K562 (cell line): ENCODE measurements around the gene KCNK1. TPM values are rescaled to one million over a fixed set of nuclear protein-coding genes. Genes with fewer than 3 reads are reported as not detected.

Source experiments
- BCL6 ChIP-seq: fragments of 250-450 bp; sonication (Bioruptor Pico); IDR thresholded peaks from 2 replicates; pipeline ENCODE4 v1.4.0; 2020
- CBX2 ChIP-seq: fragments of 200-600 bp; sonication (generic); IDR thresholded peaks from one replicate; pipeline ENCODE4 v1.6.1; 2012; ENCODE audit warnings: mild to moderate bottlenecking, low read length, inconsistent platforms; ENCODE audit not compliant: insufficient read depth, poor library complexity, severe bottlenecking
- GTF2A2 ChIP-seq: IDR thresholded peaks from 2 replicates; pipeline ENCODE4 v1.6.1; 2016; ENCODE audit warnings: mild to moderate bottlenecking, missing genetic modification characterization, missing compliant biosample characterization
- HNRNPH1 ChIP-seq: fragments of 200-400 bp; formaldehyde crosslinking; optimal IDR thresholded peaks from 2 replicates; pipeline ENCODE3; 2017; ENCODE audit warnings: low read depth, mild to moderate bottlenecking, low read length, moderate library complexity
- IRF2 ChIP-seq: sonication (generic); formaldehyde crosslinking; IDR thresholded peaks from 2 replicates; pipeline ENCODE4 v1.8.1; 2022; ENCODE audit warnings: mild to moderate bottlenecking, missing genetic modification reagents
- NEUROD1 ChIP-seq: fragments of 150-350 bp; IDR thresholded peaks from 2 replicates; pipeline ENCODE4 v1.6.1; 2014; ENCODE audit warnings: borderline replicate concordance, low read length, low read depth; ENCODE audit not compliant: partially characterized antibody
- NR1H2 ChIP-seq: sonication (generic); formaldehyde crosslinking; IDR thresholded peaks from 2 replicates; pipeline ENCODE4 v1.4.0; 2020; ENCODE audit warnings: mild to moderate bottlenecking, missing genetic modification reagents
- NR4A1 ChIP-seq, 2 experiments: fragments of 250-450 bp in 1 of 2; fragments of 450-650 bp in 1 of 2; sonication (Bioruptor Pico) in 1 of 2; IDR thresholded peaks; 2 replicates each; pipeline versions ENCODE4 v1.4.0 to v1.6.1; 2016 to 2020; ENCODE audit warnings: mild to moderate bottlenecking in 2 of 2, missing compliant biosample characterization in 1 of 2, missing genetic modification characterization in 1 of 2, moderate library complexity in 1 of 2
- SMAD4 ChIP-seq: fragments of 250-450 bp; sonication (Bioruptor Pico); conservative IDR thresholded peaks from 2 replicates; pipeline ENCODE4 v1.8.0; 2021; ENCODE audit warnings: inconsistent platforms, mild to moderate bottlenecking, moderate library complexity
- SREBF2 ChIP-seq: sonication (generic); formaldehyde crosslinking; IDR thresholded peaks from 2 replicates; pipeline ENCODE4 v1.4.0; 2020; ENCODE audit warnings: mild to moderate bottlenecking, missing genetic modification reagents
- TCF3 ChIP-seq: sonication (generic); formaldehyde crosslinking; IDR thresholded peaks from 2 replicates; pipeline ENCODE4 v1.4.0; 2020; ENCODE audit warnings: mild to moderate bottlenecking, missing genetic modification reagents
- ZKSCAN8 ChIP-seq: fragments of 200-800 bp; sonication (Bioruptor generic); IDR thresholded peaks from 2 replicates; pipeline ENCODE4 v1.6.1; 2016; ENCODE audit warnings: missing genetic modification characterization, missing compliant biosample characterization
- ZNF174 ChIP-seq: fragments of 250-450 bp; sonication (Bioruptor Pico); IDR thresholded peaks from 2 replicates; pipeline ENCODE4 v1.4.0; 2020; ENCODE audit warnings: mild to moderate bottlenecking
- ZNF444 ChIP-seq: fragments of 250-450 bp; sonication (Bioruptor Pico); IDR thresholded peaks from 2 replicates; pipeline ENCODE4 v1.4.0; 2020; ENCODE audit warnings: mild to moderate bottlenecking, moderate library complexity
- ZNF780A ChIP-seq: fragments of 250-450 bp; sonication (Bioruptor Pico); IDR thresholded peaks from 2 replicates; pipeline ENCODE4 v1.5.0; 2021; ENCODE audit warnings: mild to moderate bottlenecking
- polyA plus RNA-seq, 8 experiments: library from polyadenylated mRNA; depleted of rRNA in 4 of 8; stranded (reverse) in 5 of 8; unstranded in 3 of 8; fragments of >200 nt; fragmentation: Nextera tagmentation in 2 of 8; fragmentation: Illumina TruSeq in 1 of 8; extraction: Ambion mirVana in 2 of 8; extraction: Trizol in 1 of 8; gene quantifications; 2 replicates each; pipeline versions ENCODE4 v1.2.1 to v1.2.3, GENCODE V29; 2011 to 2014; ENCODE audit warnings: inconsistent platforms in 1 of 8, missing spikeins in 1 of 8
- total RNA-seq, 7 experiments: library from RNA; depleted of rRNA in 6 of 7; stranded (reverse); fragments of >200 nt in 6 of 7; fragmentation: Illumina TruSeq in 2 of 7; extraction: Trizol in 2 of 7; gene quantifications; 2 replicates each; pipeline versions ENCODE4 v1.2.1 to v1.2.3, GENCODE V29; 2011 to 2021; ENCODE audit warnings: low replicate concordance in 1 of 7
- TF ChIP-seq, protein P1 (sequence below): fragments of 250-450 bp; sonication (Bioruptor Pico); IDR thresholded peaks from 2 replicates; pipeline ENCODE4 v1.8.0; 2021; ENCODE audit warnings: moderate library complexity, mild to moderate bottlenecking, inconsistent platforms
- TF ChIP-seq, protein P2 (sequence below): fragments of 450-650 bp; formaldehyde crosslinking; IDR thresholded peaks from 2 replicates; pipeline ENCODE4 v1.4.0; 2022; ENCODE audit warnings: mild to moderate bottlenecking, moderate library complexity
- TF ChIP-seq, protein P3 (sequence below): fragments of 450-650 bp; IDR thresholded peaks from 2 replicates; pipeline ENCODE4 v1.7.0; 2016; ENCODE audit warnings: borderline replicate concordance
- TF ChIP-seq, protein P4 (sequence below): fragments of 450-650 bp; IDR thresholded peaks from 2 replicates; pipeline ENCODE4 v1.6.1; 2016; ENCODE audit warnings: mild to moderate bottlenecking
- TF ChIP-seq, protein P5 (sequence below): fragments of 150-350 bp; conservative IDR thresholded peaks from 2 replicates; pipeline ENCODE4 v1.6.1; 2014; ENCODE audit warnings: low read length

The KCNK1 gene
- total and polyA plus RNA-seq, 9 of the 15 experiments (the other 6 are each of a cell fraction or from before 2014, with no cell fraction given) = 3.1 to 22.7 (median 6.0) TPM

DNA sequence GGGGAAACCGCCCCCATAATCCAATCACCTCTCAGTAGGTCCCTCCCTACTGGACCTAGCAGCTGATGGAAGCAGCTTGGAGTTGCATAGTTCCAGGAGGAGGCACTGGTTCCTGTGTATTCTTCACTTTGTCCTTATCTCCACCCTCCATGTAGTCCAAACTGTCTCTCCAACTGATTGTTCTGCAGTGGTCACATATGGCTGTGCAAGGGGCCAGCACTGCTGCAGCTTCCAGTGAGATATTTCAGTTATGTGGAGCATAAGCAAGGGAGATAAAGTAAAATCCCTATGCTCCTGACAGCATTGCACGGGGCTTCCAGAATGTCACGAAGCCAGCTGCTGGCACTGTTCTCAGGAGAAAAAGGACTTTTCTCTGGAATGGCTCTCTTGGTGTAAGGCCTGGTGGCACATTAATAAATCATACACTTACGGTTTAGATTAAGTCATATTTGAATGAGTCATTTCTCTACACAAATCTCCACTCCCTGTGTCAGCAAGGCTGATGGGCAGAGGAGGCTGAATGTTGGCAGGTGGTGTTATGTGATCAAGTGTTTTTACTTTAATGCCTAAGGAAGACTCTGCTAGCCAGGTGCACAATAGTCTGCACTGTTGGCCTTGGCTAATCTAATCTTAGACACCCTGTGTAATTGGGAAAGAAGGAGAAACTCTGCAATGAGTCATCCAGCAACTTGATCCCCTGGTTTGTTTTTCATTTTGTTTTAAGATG lies 93.4 kb downstream of the KCNK1 start (continued):
- peak; percentile 92 for TF ChIP-seq TCF3 (CRISPR knock-in tag)
- TF ChIP-seq NR1H2 (CRISPR knock-in tag) = no peak
- peak; percentile 65 for TF ChIP-seq SMAD4 (CRISPR knock-in tag)
- no peak for TF ChIP-seq GTF2A2 (tag)
- TF ChIP-seq, protein P1, sequence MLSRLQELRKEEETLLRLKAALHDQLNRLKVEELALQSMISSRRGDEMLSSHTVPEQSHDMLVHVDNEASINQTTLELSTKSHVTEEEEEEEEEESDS = no peak
- TF ChIP-seq, protein P2, sequence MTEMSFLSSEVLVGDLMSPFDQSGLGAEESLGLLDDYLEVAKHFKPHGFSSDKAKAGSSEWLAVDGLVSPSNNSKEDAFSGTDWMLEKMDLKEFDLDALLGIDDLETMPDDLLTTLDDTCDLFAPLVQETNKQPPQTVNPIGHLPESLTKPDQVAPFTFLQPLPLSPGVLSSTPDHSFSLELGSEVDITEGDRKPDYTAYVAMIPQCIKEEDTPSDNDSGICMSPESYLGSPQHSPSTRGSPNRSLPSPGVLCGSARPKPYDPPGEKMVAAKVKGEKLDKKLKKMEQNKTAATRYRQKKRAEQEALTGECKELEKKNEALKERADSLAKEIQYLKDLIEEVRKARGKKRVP (CRISPR knock-in tag) = no peak
- no peak for TF ChIP-seq IRF2 (CRISPR knock-in tag)
- TF ChIP-seq, protein P3, sequence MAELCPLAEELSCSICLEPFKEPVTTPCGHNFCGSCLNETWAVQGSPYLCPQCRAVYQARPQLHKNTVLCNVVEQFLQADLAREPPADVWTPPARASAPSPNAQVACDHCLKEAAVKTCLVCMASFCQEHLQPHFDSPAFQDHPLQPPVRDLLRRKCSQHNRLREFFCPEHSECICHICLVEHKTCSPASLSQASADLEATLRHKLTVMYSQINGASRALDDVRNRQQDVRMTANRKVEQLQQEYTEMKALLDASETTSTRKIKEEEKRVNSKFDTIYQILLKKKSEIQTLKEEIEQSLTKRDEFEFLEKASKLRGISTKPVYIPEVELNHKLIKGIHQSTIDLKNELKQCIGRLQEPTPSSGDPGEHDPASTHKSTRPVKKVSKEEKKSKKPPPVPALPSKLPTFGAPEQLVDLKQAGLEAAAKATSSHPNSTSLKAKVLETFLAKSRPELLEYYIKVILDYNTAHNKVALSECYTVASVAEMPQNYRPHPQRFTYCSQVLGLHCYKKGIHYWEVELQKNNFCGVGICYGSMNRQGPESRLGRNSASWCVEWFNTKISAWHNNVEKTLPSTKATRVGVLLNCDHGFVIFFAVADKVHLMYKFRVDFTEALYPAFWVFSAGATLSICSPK = no peak
- TF ChIP-seq NEUROD1 = no peak
- TF ChIP-seq HNRNPH1 = no peak
- no peak for TF ChIP-seq ZNF444 (CRISPR knock-in tag)
- TF ChIP-seq, protein P4, sequence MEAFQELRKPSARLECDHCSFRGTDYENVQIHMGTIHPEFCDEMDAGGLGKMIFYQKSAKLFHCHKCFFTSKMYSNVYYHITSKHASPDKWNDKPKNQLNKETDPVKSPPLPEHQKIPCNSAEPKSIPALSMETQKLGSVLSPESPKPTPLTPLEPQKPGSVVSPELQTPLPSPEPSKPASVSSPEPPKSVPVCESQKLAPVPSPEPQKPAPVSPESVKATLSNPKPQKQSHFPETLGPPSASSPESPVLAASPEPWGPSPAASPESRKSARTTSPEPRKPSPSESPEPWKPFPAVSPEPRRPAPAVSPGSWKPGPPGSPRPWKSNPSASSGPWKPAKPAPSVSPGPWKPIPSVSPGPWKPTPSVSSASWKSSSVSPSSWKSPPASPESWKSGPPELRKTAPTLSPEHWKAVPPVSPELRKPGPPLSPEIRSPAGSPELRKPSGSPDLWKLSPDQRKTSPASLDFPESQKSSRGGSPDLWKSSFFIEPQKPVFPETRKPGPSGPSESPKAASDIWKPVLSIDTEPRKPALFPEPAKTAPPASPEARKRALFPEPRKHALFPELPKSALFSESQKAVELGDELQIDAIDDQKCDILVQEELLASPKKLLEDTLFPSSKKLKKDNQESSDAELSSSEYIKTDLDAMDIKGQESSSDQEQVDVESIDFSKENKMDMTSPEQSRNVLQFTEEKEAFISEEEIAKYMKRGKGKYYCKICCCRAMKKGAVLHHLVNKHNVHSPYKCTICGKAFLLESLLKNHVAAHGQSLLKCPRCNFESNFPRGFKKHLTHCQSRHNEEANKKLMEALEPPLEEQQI = peak; percentile 85; the same call in 1 of the 2 replicates
- TF ChIP-seq NR4A1 (CRISPR knock-in tag; IDR thresholded peaks at IDR 0.05) = no peak
- no peak for TF ChIP-seq NR4A1 (tag; IDR thresholded peaks at IDR 0.05)
- no peak for TF ChIP-seq BCL6
- no peak for TF ChIP-seq SREBF2 (CRISPR knock-in tag)
- peak; percentile 86; the same call in 1 of the 2 replicates for TF ChIP-seq ZKSCAN8 (CRISPR knock-in tag)
- TF ChIP-seq ZNF174 (CRISPR knock-in tag) = no peak
- TF ChIP-seq CBX2 = no peak
- TF ChIP-seq, protein P5, sequence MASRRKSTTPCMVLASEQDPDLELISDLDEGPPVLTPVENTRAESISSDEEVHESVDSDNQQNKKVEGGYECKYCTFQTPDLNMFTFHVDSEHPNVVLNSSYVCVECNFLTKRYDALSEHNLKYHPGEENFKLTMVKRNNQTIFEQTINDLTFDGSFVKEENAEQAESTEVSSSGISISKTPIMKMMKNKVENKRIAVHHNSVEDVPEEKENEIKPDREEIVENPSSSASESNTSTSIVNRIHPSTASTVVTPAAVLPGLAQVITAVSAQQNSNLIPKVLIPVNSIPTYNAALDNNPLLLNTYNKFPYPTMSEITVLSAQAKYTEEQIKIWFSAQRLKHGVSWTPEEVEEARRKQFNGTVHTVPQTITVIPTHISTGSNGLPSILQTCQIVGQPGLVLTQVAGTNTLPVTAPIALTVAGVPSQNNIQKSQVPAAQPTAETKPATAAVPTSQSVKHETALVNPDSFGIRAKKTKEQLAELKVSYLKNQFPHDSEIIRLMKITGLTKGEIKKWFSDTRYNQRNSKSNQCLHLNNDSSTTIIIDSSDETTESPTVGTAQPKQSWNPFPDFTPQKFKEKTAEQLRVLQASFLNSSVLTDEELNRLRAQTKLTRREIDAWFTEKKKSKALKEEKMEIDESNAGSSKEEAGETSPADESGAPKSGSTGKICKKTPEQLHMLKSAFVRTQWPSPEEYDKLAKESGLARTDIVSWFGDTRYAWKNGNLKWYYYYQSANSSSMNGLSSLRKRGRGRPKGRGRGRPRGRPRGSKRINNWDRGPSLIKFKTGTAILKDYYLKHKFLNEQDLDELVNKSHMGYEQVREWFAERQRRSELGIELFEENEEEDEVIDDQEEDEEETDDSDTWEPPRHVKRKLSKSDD = no peak
- no peak for TF ChIP-seq ZNF780A (CRISPR knock-in tag)
